ENCODE data around the gene PAQR8.

DNA sequence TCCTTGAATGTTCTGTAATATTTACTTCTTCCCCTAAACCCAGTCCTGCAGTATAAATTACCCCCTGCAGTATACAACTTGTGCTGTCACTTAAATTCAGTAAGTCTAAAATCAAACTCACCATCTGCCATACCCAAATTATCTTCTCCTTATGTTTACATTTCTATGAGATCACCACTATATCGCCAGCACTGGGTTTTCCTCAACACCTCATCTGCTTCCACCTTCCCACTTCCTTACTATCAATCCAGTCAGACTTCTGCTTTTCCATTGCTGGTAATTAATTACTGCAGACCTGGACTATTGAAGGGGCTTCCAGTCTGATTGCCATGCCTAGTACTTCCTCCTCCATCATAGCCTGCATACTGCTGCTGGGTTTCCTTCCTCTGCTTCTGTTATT is 73.4 kb downstream of the PAQR8 start:
- TF ChIP-seq, protein P1, sequence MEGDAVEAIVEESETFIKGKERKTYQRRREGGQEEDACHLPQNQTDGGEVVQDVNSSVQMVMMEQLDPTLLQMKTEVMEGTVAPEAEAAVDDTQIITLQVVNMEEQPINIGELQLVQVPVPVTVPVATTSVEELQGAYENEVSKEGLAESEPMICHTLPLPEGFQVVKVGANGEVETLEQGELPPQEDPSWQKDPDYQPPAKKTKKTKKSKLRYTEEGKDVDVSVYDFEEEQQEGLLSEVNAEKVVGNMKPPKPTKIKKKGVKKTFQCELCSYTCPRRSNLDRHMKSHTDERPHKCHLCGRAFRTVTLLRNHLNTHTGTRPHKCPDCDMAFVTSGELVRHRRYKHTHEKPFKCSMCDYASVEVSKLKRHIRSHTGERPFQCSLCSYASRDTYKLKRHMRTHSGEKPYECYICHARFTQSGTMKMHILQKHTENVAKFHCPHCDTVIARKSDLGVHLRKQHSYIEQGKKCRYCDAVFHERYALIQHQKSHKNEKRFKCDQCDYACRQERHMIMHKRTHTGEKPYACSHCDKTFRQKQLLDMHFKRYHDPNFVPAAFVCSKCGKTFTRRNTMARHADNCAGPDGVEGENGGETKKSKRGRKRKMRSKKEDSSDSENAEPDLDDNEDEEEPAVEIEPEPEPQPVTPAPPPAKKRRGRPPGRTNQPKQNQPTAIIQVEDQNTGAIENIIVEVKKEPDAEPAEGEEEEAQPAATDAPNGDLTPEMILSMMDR (IDR thresholded peaks at IDR 0.05; ENCODE audit: borderline replicate concordance, extremely low read depth, low read length, poor library complexity, severe bottlenecking) = no peak
- no peak for TF ChIP-seq EZH2 (IDR thresholded peaks at IDR 0.05; ENCODE audit: borderline replicate concordance, low read depth, low read length, severe bottlenecking)

Data from DND-41 (cell line).